Ecto neural progenitor cell (in vitro differentiated cells): ENCODE measurements around the gene RABGAP1.

Experiments used
- DNase-seq: peaks from one replicate; pipeline ENCODE4 v3.0.0-alpha.2; 2018; ENCODE audit warnings: low spot score

RABGAP1 gene

GRCh38 chr9:123083680-123084079 lies 142.9 kb downstream of the RABGAP1 start:
- DNase-seq, result no peak

GRCh38 chr9:123084256-123084655 lies 143.4 kb downstream of the RABGAP1 start:
- DNase-seq, result no peak

GRCh38 chr9:123085916-123086315 lies 145.1 kb downstream of the RABGAP1 start:
- no peak for DNase-seq

GRCh38 chr9:123087359-123087888 lies 146.6 kb downstream of the RABGAP1 start:
- DNase-seq, result no peak

GRCh38 chr9:123089040-123089439 lies 148.2 kb downstream of the RABGAP1 start:
- no peak for DNase-seq

- DNase-seq, result no peak
Observed at GRCh38 chr9:123089790-123090189, 149.0 kb downstream of the RABGAP1 start.

GRCh38 chr9:123090198-123090896 lies 149.5 kb downstream of the RABGAP1 start:
- DNase-seq, result no peak

- DNase-seq, result no peak
Observed at GRCh38 chr9:123090956-123091355, 150.1 kb downstream of the RABGAP1 start.

- DNase-seq, result no peak
Observed at GRCh38 chr9:123091459-123091858, 150.6 kb downstream of the RABGAP1 start.

- no peak for DNase-seq
Observed at GRCh38 chr9:123093141-123093540, 152.3 kb downstream of the RABGAP1 start.

GRCh38 chr9:123096987-123097386 lies 156.2 kb downstream of the RABGAP1 start:
- no peak for DNase-seq

- DNase-seq, result no peak
Observed at GRCh38 chr9:123097430-123098095, 156.7 kb downstream of the RABGAP1 start.

- DNase-seq, result no peak
Observed at GRCh38 chr9:123098096-123098459, 157.3 kb downstream of the RABGAP1 start.

GRCh38 chr9:123099042-123099441 lies 158.2 kb downstream of the RABGAP1 start:
- no peak for DNase-seq

- no peak for DNase-seq
Observed at GRCh38 chr9:123099548-123099947, 158.7 kb downstream of the RABGAP1 start.

GRCh38 chr9:123102375-123103113 lies 161.7 kb downstream of the RABGAP1 start:
- DNase-seq, result no peak

GRCh38 chr9:123104807-123105206 lies 164.0 kb downstream of the RABGAP1 start:
- no peak for DNase-seq

- no peak for DNase-seq
Observed at GRCh38 chr9:123105490-123105889, 164.7 kb downstream of the RABGAP1 start.

GRCh38 chr9:123107639-123108285 lies 166.9 kb downstream of the RABGAP1 start:
- DNase-seq, result no peak

GRCh38 chr9:123108976-123109375 lies 168.2 kb downstream of the RABGAP1 start:
- DNase-seq, result no peak

- DNase-seq, result no peak
Observed at GRCh38 chr9:123109540-123110279, 168.9 kb downstream of the RABGAP1 start.
